Heart right ventricle (tissue), 16 donors: ENCODE measurements around the gene PEAK3. TPM values are rescaled to one million over a fixed set of nuclear protein-coding genes. Genes with fewer than 3 reads are reported as not detected.
A peak's percentile ranks its signal among the peaks of the same experiment; 100 is the strongest.

Experiments used
- ATAC-seq, 8 donors: fragments of 200-7000 bp; cut with Tn5 transposase; one replicate each; pipeline ENCODE4 v1.9.1; 2020; ENCODE audit warnings: mild to moderate bottlenecking in 8 of 8, moderate library complexity in 8 of 8, moderate number of reproducible peaks in 1 of 8
- DNase-seq, 2 donors: peaks; one replicate each; pipeline ENCODE4 v3.0.0-alpha.2; 2020
- H3K27ac ChIP-seq, 10 donors: fragments of 200-600 bp; sonication (generic) in 2 of 10; one replicate each; pipeline versions ENCODE4 v1.5.0 to v1.8.0; 2020 to 2022; ENCODE audit warnings: mild to moderate bottlenecking in 3 of 10
- H3K27me3 ChIP-seq, 7 donors: fragments of 200-600 bp; one replicate each; pipeline ENCODE4 v1.8.0; 2021 to 2022; ENCODE audit warnings: mild to moderate bottlenecking in 2 of 7
- H3K36me3 ChIP-seq, 9 donors: fragments of 200-600 bp; sonication (generic) in 1 of 9; one replicate each; pipeline versions ENCODE4 v1.5.0 to v1.8.0; 2020 to 2022; ENCODE audit warnings: mild to moderate bottlenecking in 2 of 9
- H3K4me1 ChIP-seq, 9 donors: fragments of 200-600 bp; sonication (generic) in 1 of 9; one replicate each; pipeline versions ENCODE4 v1.5.0 to v1.8.0; 2020 to 2022; ENCODE audit warnings: mild to moderate bottlenecking in 4 of 9
- H3K4me3 ChIP-seq, 10 donors: fragments of 200-600 bp; sonication (generic) in 2 of 10; one replicate each; pipeline versions ENCODE4 v1.5.0 to v1.8.0; 2020 to 2022; ENCODE audit warnings: mild to moderate bottlenecking in 7 of 10, moderate library complexity in 2 of 10
- H3K9me3 ChIP-seq, 11 donors: fragments of 200-600 bp in 10 of 11; sonication (generic) in 2 of 11; one replicate each; pipeline versions ENCODE4 v1.5.0 to v1.8.0; 2013 to 2022; ENCODE audit warnings: mild to moderate bottlenecking in 2 of 11, control low read depth in 1 of 11, moderate library complexity in 1 of 11
- CTCF ChIP-seq, 9 donors: fragments of 200-600 bp; sonication (generic) in 2 of 9; IDR thresholded peaks; one replicate each; pipeline versions ENCODE4 v1.5.0 to v1.8.0; 2021 to 2022; ENCODE audit warnings: antibody characterized with exemption in 9 of 9, mild to moderate bottlenecking in 5 of 9, moderate library complexity in 1 of 9
- WGBS, 2 donors: extraction: QIAGEN DNeasy Blood & Tissue Kit; methylation state at CpG; one replicate each; pipeline ENCODE4 v1.1.7; 2013; ENCODE audit warnings: inconsistent platforms in 1 of 2; 5-methylcytosine and 5-hydroxymethylcytosine counted together
- intact Hi-C, 10 donors: fragments of 100-400 bp; cut with DNase I; formaldehyde crosslinking; loops; one replicate each; pipeline versions ENCODE4 v1.11.1 to v1.14.2; 2022
- polyA plus RNA-seq, 2 donors: library from polyadenylated mRNA; stranded (reverse); fragments of 200-250 nt; gene quantifications; one replicate each; pipeline ENCODE4 v1.2.3, GENCODE V29; 2013
- total RNA-seq, 10 donors: library from RNA; stranded (reverse); fragmentation: NEBNext Ultra II Directional in 3 of 10; extraction: Animal tissue kit (Norgen Biotek cat#: 25700) in 3 of 10; gene quantifications; one replicate each; pipeline versions ENCODE4 v1.2.1 to v1.2.4, GENCODE V29; 2021 to 2023
- donor health status: Arrhythmogenic right ventricular cardiomyopathy.
- donor health status: ischemic (EF 13 %, LVEDD 7.1; RV severe dilation, severe dysfunction).
- donor health status: healthy with polysubstance abuse.
- donor health status: DM: no; HTN: yes; CAD: no.
- donor health status: DM: no; HTN: no; CAD: no.
- donor health status: ischemic (EF 25% LVEDD 6.9; RV normal size, moderate dysfunction).
- donor health status: ischemic (EF 25% LVEDD 5.7; RV mildly dilated, moderate dysfunction).
- donor health status: healthy.
- donor health status: DM: yes; HTN: yes; CAD: no.
- donor health status: Ischemic cardiomyopathy.
- donor health status: ischemic (EF 35%, LVEDD 5.7; RV mildly dilated, moderate dysfunction).
- donor health status: nonischemic (EF 11% LVEDD 7.7; RV severe dilation, severe dysfunction).
- donor health status: DM: yes; HTN: yes; CAD: no.
- donor health status: PGD.
- donor health status: ischemic (EF 29% LVEDD 5.4; RV normal size, mild dysfunction).
- donor health status: nonischemic (EF 23%, LVEDD 6.1; RV moderate dilation, normal function).

PEAK3 gene
- total and polyA plus RNA-seq, 12 donors: 0.11 to 1.1 (median 0.19) TPM

GRCh38 chr19:2270157-2270422 is 11.9 kb downstream of the PEAK3 start:
- Histone ChIP-seq H3K4me1 (peaks cover 15 to 78% (median 47%) of the 10 kb centered on the region in 9 donors), H3K9me3 (no peaks in the 10 kb centered on the region), H3K27me3 (no peaks in the 10 kb centered on the region), H3K4me3 (peak overlapping the region; percentile 89 to 100 (median 100)), H3K36me3 (peaks cover 0 to 32% (median 14%) of the 10 kb centered on the region in 9 donors), H3K27ac (peak overlapping the region; percentile 94 to 100 (median 99))
- TF ChIP-seq CTCF (IDR thresholded peaks at IDR 0.05): no peak
- ATAC-seq (peak in 4 of 8 donors; percentile 6 to 13 (median 10)), DNase-seq (peak; percentile 51 to 61)
- intact Hi-C loops: loop anchor here in 9 of 10 donors (2.0 to 10.0 kb wide), 8 partner anchors 33 to 125 kb away; partner anchors contain the start of genes PLEKHJ1 (in 3 of the 9), SF3A2 (in 3 of the 9) and AP3D1 (in 2 of the 9)
- 1% methylated on average over 30 of the region's 30 CpGs for WGBS, 2 donors

- Histone ChIP-seq H3K4me1 (peaks cover 15 to 78% (median 47%) of the 10 kb centered on the region in 9 donors), H3K27me3 (no peaks in the 10 kb centered on the region), H3K9me3 (no peaks in the 10 kb centered on the region), H3K36me3 (peaks cover 0 to 32% (median 14%) of the 10 kb centered on the region in 9 donors), H3K27ac (peak overlapping the region; percentile 94 to 100 (median 99)), H3K4me3 (peak overlapping the region; percentile 89 to 100 (median 100))
- peak; percentile 99 for DNase-seq
- intact Hi-C loops: loop anchor here (1.0 to 10.0 kb wide), 10 partner anchors 32 to 125 kb away; partner anchors contain the start of genes PLEKHJ1 (in 5 of the 10), SF3A2 (in 5 of the 10), AP3D1 (in 2 of the 10) and DOT1L (in 1 of the 10)
- peak; percentile 86 to 93 (median 90) for ATAC-seq
- 1% methylated on average over 97 to 103 of the region's 103 CpGs for WGBS, 2 donors
- peak in 1 of 9 donors; percentile 17 for TF ChIP-seq CTCF (IDR thresholded peaks at IDR 0.05)
These were observed 12.5 kb downstream of the PEAK3 start for GRCh38 chr19:2269244-2270156.

- intact Hi-C loops: loop anchor here in 2 of 10 donors (1.0 to 2.0 kb wide), 3 partner anchors 32 to 106 kb away; partner anchors contain the start of genes PLEKHJ1 (in 2 of the 2), SF3A2 (in 2 of the 2) and DOT1L (in 1 of the 2)
These were observed 13.1 kb downstream of the PEAK3 start for GRCh38 chr19:2268861-2269243.

More at GRCh38 chr19:2268861-2269243, 13.1 kb downstream of the PEAK3 start:
- TF ChIP-seq CTCF (IDR thresholded peaks at IDR 0.05): no peak
- Histone ChIP-seq H3K4me3 (peak overlapping the region; percentile 19 to 100 (median 100)), H3K27ac (peak overlapping the region in 9 of 10 donors; percentile 19 to 100 (median 99)), H3K36me3 (peaks cover 0 to 26% (median 14%) of the 10 kb centered on the region in 9 donors), H3K27me3 (no peaks in the 10 kb centered on the region), H3K9me3 (no peaks in the 10 kb centered on the region), H3K4me1 (peaks cover 15 to 71% (median 41%) of the 10 kb centered on the region in 9 donors)
- WGBS, 2 donors: 1 to 2% methylated on average over 19 of the region's 19 CpGs
- no peak for ATAC-seq
- no peak for DNase-seq
